NCI-H1694 treated with DMSO at 0.1 percent for 48 hours (cell line): ENCODE measurements around the gene PHKG2.

Source experiments
- DNase-seq: peaks from one replicate; lab custom pipeline; 2025; lab: John Stamatoyannopoulos, UW

PHKG2 gene

GRCh38 chr16:30775131-30775391 is 26.8 kb downstream of the PHKG2 start:
- DNase-seq: no peak

GRCh38 chr16:30775392-30776188 is 27.4 kb downstream of the PHKG2 start:
- peak; percentile 48 for DNase-seq

- DNase-seq: no peak
These were observed 29.5 kb downstream of the PHKG2 start for GRCh38 chr16:30777591-30778297.

GRCh38 chr16:30778549-30779244 is 30.5 kb downstream of the PHKG2 start:
- no peak for DNase-seq

- DNase-seq: no peak
These were observed 31.4 kb downstream of the PHKG2 start for GRCh38 chr16:30779596-30779995.

- DNase-seq: no peak
These were observed 31.8 kb downstream of the PHKG2 start for GRCh38 chr16:30780021-30780420.

- no peak for DNase-seq
These were observed 32.3 kb downstream of the PHKG2 start for GRCh38 chr16:30780549-30780948.

- DNase-seq: no peak
These were observed 34.5 kb downstream of the PHKG2 start for GRCh38 chr16:30782486-30783279.

- no peak for DNase-seq
These were observed 35.3 kb downstream of the PHKG2 start for GRCh38 chr16:30783280-30784109.

GRCh38 chr16:30784215-30784614 is 36.0 kb downstream of the PHKG2 start:
- DNase-seq: no peak

GRCh38 chr16:30785126-30786106 is 37.2 kb downstream of the PHKG2 start:
- DNase-seq: no peak

GRCh38 chr16:30786115-30786935 is 38.1 kb downstream of the PHKG2 start:
- DNase-seq: no peak

GRCh38 chr16:30786936-30787612 is 38.8 kb downstream of the PHKG2 start, which contains the start of gene ZNF629:
Gene ZNF629 (minus strand): TSS chr16:30787205. CDS start chr16:30784482, 2,723 bp downstream.
- DNase-seq: peak; percentile 15

GRCh38 chr16:30787613-30788378 is 39.6 kb downstream of the PHKG2 start:
- peak; percentile 10 for DNase-seq

- DNase-seq: no peak
These were observed 45.4 kb downstream of the PHKG2 start for GRCh38 chr16:30793508-30794069.

- DNase-seq: no peak
These were observed 46.4 kb downstream of the PHKG2 start for GRCh38 chr16:30794634-30795033.

GRCh38 chr16:30797670-30798309 is 49.6 kb downstream of the PHKG2 start:
- no peak for DNase-seq
